Nasal cavity respiratory epithelium epithelial cell of viscerocranial mucosa (primary cell): ENCODE measurements around the gene PTPN9. TPM values are rescaled to one million over a fixed set of nuclear protein-coding genes. Genes with fewer than 3 reads are reported as not detected.

ENCODE experiments used
- total RNA-seq: library from RNA; depleted of rRNA; stranded (reverse); fragments of >200 nt; gene quantifications from 2 replicates; pipeline ENCODE4 v1.2.3, GENCODE V29; 2014

Gene PTPN9
- 14.4 and 29.5 TPM in 2 replicates for total RNA-seq

GRCh38 chr15:75578948-75579920, at the start of gene PTPN9:
Gene PTPN9 (minus strand): TSS chr15:75579315. CDS start chr15:75578776, 539 bp downstream.

GRCh38 chr15:75625542-75626347, 46.6 kb upstream of the PTPN9 start, which contains the start of gene SNUPN:
Gene SNUPN (minus strand): TSS chr15:75625725. CDS start chr15:75621051, 4,674 bp downstream.

GRCh38 chr15:75451674-75452363, 127.3 kb downstream of the PTPN9 start, which contains the start of gene SIN3A:
Gene SIN3A (minus strand): TSS chr15:75451690. CDS start chr15:75430375, 21,315 bp downstream.

Other genes starting within 250 kb of the PTPN9 start
- gene COMMD4, start 243.3 kb downstream of the PTPN9 start, total RNA-seq: 22.2 and 31.2 TPM in 2 replicates
- gene NEIL1, start 232.3 kb downstream of the PTPN9 start, total RNA-seq: 3.1 and 10.7 TPM in 2 replicates
- 75.9 and 76.0 TPM in 2 replicates for gene MAN2C1, start 210.7 kb downstream of the PTPN9 start, total RNA-seq
- gene SIN3A, start 127.6 kb downstream of the PTPN9 start, total RNA-seq: 20.5 and 48.7 TPM in 2 replicates
- gene SNUPN, start 46.4 kb upstream of the PTPN9 start, total RNA-seq: 19.8 and 23.8 TPM in 2 replicates
- 64.8 and 72.8 TPM in 2 replicates for gene IMP3, start 60.9 kb upstream of the PTPN9 start, total RNA-seq
- 16.7 and 40.6 TPM in 2 replicates for gene SNX33, start 68.6 kb upstream of the PTPN9 start, total RNA-seq
- gene CSPG4, start 133.5 kb upstream of the PTPN9 start, total RNA-seq: 2.7 and 9.8 TPM in 2 replicates